Mesendoderm (in vitro differentiated cells): ENCODE measurements around the gene CCNI2.

Experiments used
- DNase-seq: peaks from one replicate; pipeline ENCODE4 v3.0.0; 2013
- H2AK5ac ChIP-seq: 2 replicates; pipeline ENCODE4 v1.6.1; 2013; ENCODE audit warnings: low read length, inconsistent platforms
- H2BK120ac ChIP-seq: 2 replicates; pipeline ENCODE4 v1.6.1; 2013; ENCODE audit warnings: low read depth, mild to moderate bottlenecking, low read length, moderate library complexity, mixed read lengths
- H2BK15ac ChIP-seq: replicated peaks from 2 replicates; pipeline ENCODE4 v1.6.1; 2013; ENCODE audit warnings: low read depth, mild to moderate bottlenecking, moderate library complexity
- H2BK5ac ChIP-seq: 2 replicates; pipeline ENCODE4 v1.6.1; 2013; ENCODE audit warnings: low read length, inconsistent platforms
- H3K18ac ChIP-seq: 2 replicates; pipeline ENCODE4 v1.6.1; 2013; ENCODE audit warnings: mild to moderate bottlenecking, low read length, mixed read lengths
- H3K23ac ChIP-seq: one replicate; pipeline ENCODE4 v1.6.1; 2013; ENCODE audit warnings: low read length
- H3K27ac ChIP-seq: 2 replicates; pipeline ENCODE4 v1.5.1; 2013; ENCODE audit warnings: low read depth, mild to moderate bottlenecking, inconsistent platforms, low read length, moderate library complexity
- H3K27me3 ChIP-seq: 2 replicates; pipeline ENCODE4 v1.6.1; 2013; ENCODE audit warnings: low read length, control low read depth, mild to moderate bottlenecking, inconsistent platforms; ENCODE audit not compliant: insufficient read depth, poor library complexity
- H3K36me3 ChIP-seq: 2 replicates; pipeline ENCODE4 v1.6.1; 2013; ENCODE audit warnings: low read length, inconsistent platforms; ENCODE audit not compliant: control insufficient read depth, insufficient read depth
- H3K4ac ChIP-seq: one replicate; pipeline ENCODE4 v1.6.1; 2013; ENCODE audit warnings: low read depth, mild to moderate bottlenecking, low read length, moderate library complexity
- H3K4me1 ChIP-seq: 2 replicates; pipeline ENCODE4 v1.6.1; 2013; ENCODE audit warnings: low read depth, low read length, inconsistent platforms; ENCODE audit not compliant: control insufficient read depth
- H3K4me2 ChIP-seq: 2 replicates; pipeline ENCODE4 v1.6.1; 2013; ENCODE audit warnings: low read length
- H3K4me3 ChIP-seq: 2 replicates; pipeline ENCODE4 v1.5.1; 2013; ENCODE audit warnings: mild to moderate bottlenecking, low read length
- H3K56ac ChIP-seq: one replicate; pipeline ENCODE4 v1.6.1; 2013; ENCODE audit warnings: low read length
- H3K79me1 ChIP-seq: 2 replicates; pipeline ENCODE4 v1.6.1; 2013; ENCODE audit warnings: low read length, inconsistent platforms
- H3K79me2 ChIP-seq: 2 replicates; pipeline ENCODE4 v1.6.1; 2013; ENCODE audit warnings: mild to moderate bottlenecking, low read length; ENCODE audit not compliant: control insufficient read depth, insufficient read depth
- H3K9ac ChIP-seq: 2 replicates; pipeline ENCODE4 v1.6.1; 2013; ENCODE audit warnings: low read length, inconsistent platforms
- H4K5ac ChIP-seq: one replicate; pipeline ENCODE4 v1.6.1; 2013; ENCODE audit warnings: low read length
- H4K8ac ChIP-seq: one replicate; pipeline ENCODE4 v1.6.1; 2013; ENCODE audit warnings: low read depth, mild to moderate bottlenecking, control low read depth, low read length, moderate library complexity
- WGBS: extraction: QIAGEN DNeasy Blood & Tissue Kit; methylation state at CpG from one replicate; pipeline ENCODE4 v1.1.7; 2013; ENCODE audit warnings: low lambda C conversion rate, missing lambda C conversion rate; ENCODE audit not compliant: insufficient coverage; ENCODE audit errors: extremely low coverage; 5-methylcytosine and 5-hydroxymethylcytosine counted together

Gene CCNI2

GRCh38 chr5:132761321-132762240 is 14.4 kb downstream of the CCNI2 start:
- Histone ChIP-seq H3K9ac (no peak overlapping the region), H3K18ac (no peak overlapping the region), H2BK15ac (no peak overlapping the region), H3K27me3 (no peaks in the 10 kb centered on the region), H3K4me2 (no peak overlapping the region), H3K4me1 (no peaks in the 10 kb centered on the region), H2BK120ac (no peak overlapping the region), H3K56ac (no peak overlapping the region), H2BK5ac (no peak overlapping the region), H3K4me3 (no peak overlapping the region), H3K27ac (no peak overlapping the region), H4K5ac (no peak overlapping the region), H3K4ac (no peak overlapping the region), H3K79me1 (no peaks in the 10 kb centered on the region), H3K36me3 (no peaks in the 10 kb centered on the region), H4K8ac (no peak overlapping the region), H3K79me2 (no peaks in the 10 kb centered on the region), H3K23ac (no peak overlapping the region), H2AK5ac (no peak overlapping the region)
- no CpG with 5 or more reads among the region's 22 CpGs for WGBS
- DNase-seq, result no peak

- no peak overlapping the region for H3K18ac ChIP-seq
- no peak overlapping the region for H2AK5ac ChIP-seq
- H2BK5ac ChIP-seq, result no peak overlapping the region
- H3K56ac ChIP-seq, result no peak overlapping the region
- no peaks in the 10 kb centered on the region for H3K79me2 ChIP-seq
- H3K4ac ChIP-seq, result no peak overlapping the region
- H3K4me3 ChIP-seq, result no peak overlapping the region
- no peaks in the 10 kb centered on the region for H3K79me1 ChIP-seq
- H3K36me3 ChIP-seq, result no peaks in the 10 kb centered on the region
- no peak overlapping the region for H3K27ac ChIP-seq
- H4K5ac ChIP-seq, result no peak overlapping the region
- H2BK120ac ChIP-seq, result no peak overlapping the region
- H3K23ac ChIP-seq, result no peak overlapping the region
- H3K4me2 ChIP-seq, result no peak overlapping the region
- WGBS, result no CpG with 5 or more reads among the region's 11 CpGs
- no peak overlapping the region for H2BK15ac ChIP-seq
- no peak overlapping the region for H3K9ac ChIP-seq
- no peaks in the 10 kb centered on the region for H3K27me3 ChIP-seq
- no peak overlapping the region for H4K8ac ChIP-seq
- no peak for DNase-seq
- H3K4me1 ChIP-seq, result no peaks in the 10 kb centered on the region
Observed at GRCh38 chr5:132762246-132763000, 15.2 kb downstream of the CCNI2 start.

GRCh38 chr5:132763181-132764036 is 16.2 kb downstream of the CCNI2 start:
- no peak overlapping the region for H3K4ac ChIP-seq
- H3K4me1 ChIP-seq, result no peaks in the 10 kb centered on the region
- no peak overlapping the region for H3K9ac ChIP-seq
- no peaks in the 10 kb centered on the region for H3K27me3 ChIP-seq
- H4K5ac ChIP-seq, result no peak overlapping the region
- H3K18ac ChIP-seq, result no peak overlapping the region
- no peaks in the 10 kb centered on the region for H3K79me1 ChIP-seq
- no peak for DNase-seq
- H2BK5ac ChIP-seq, result no peak overlapping the region
- no peak overlapping the region for H4K8ac ChIP-seq
- no CpG with 5 or more reads among the region's 17 CpGs for WGBS
- H3K27ac ChIP-seq, result no peak overlapping the region
- no peak overlapping the region for H3K4me3 ChIP-seq
- H2BK120ac ChIP-seq, result no peak overlapping the region
- no peak overlapping the region for H2BK15ac ChIP-seq
- H3K79me2 ChIP-seq, result no peaks in the 10 kb centered on the region
- H3K4me2 ChIP-seq, result no peak overlapping the region
- no peak overlapping the region for H3K23ac ChIP-seq
- H3K56ac ChIP-seq, result no peak overlapping the region
- H2AK5ac ChIP-seq, result no peak overlapping the region
- no peaks in the 10 kb centered on the region for H3K36me3 ChIP-seq

GRCh38 chr5:132764051-132764450 is 16.8 kb downstream of the CCNI2 start:
- Histone ChIP-seq H2AK5ac (no peak overlapping the region), H2BK5ac (no peak overlapping the region), H3K27me3 (no peaks in the 10 kb centered on the region), H2BK15ac (no peak overlapping the region), H4K5ac (no peak overlapping the region), H3K56ac (no peak overlapping the region), H3K9ac (no peak overlapping the region), H3K27ac (no peak overlapping the region), H4K8ac (no peak overlapping the region), H3K23ac (no peak overlapping the region), H3K18ac (no peak overlapping the region), H3K36me3 (no peaks in the 10 kb centered on the region), H3K79me1 (no peaks in the 10 kb centered on the region), H3K4me2 (no peak overlapping the region), H3K4me1 (no peaks in the 10 kb centered on the region), H3K79me2 (no peaks in the 10 kb centered on the region), H2BK120ac (no peak overlapping the region), H3K4ac (no peak overlapping the region), H3K4me3 (no peak overlapping the region)
- DNase-seq, result no peak
- WGBS, result no CpG with 5 or more reads among the region's 10 CpGs

DNA sequence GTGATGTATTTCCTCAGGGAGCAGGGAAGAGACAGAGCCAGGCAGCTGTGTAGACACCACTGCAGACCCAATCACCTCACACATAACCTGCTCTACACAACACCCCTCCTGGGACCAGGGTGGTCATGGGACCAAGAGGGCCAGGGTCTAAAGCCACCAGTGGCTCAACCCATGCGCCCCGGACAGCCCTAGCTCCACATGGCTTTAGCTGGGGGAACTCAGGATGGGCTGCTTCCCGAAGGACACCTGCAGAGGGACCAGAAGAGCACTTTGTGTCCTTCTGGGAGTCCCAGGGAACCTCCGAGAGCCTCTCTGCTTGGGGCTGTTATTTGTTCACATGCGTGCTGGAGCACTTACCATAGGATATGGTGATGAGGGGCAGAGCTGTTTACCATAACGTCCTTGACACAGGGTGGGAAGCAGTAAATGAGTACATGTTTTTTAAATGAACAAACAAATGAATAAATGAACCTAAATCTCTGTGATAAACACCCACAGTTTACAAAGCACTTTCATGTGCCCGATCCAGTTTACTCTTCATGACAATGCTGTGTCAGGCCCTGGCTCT is 17.5 kb downstream of the CCNI2 start:
- no peak overlapping the region for H3K27ac ChIP-seq
- no peak overlapping the region for H2BK15ac ChIP-seq
- H4K5ac ChIP-seq, result no peak overlapping the region
- no peaks in the 10 kb centered on the region for H3K79me1 ChIP-seq
- no peak overlapping the region for H2BK5ac ChIP-seq
- no peak overlapping the region for H3K18ac ChIP-seq
- H3K4me3 ChIP-seq, result no peak overlapping the region
- no peaks in the 10 kb centered on the region for H3K79me2 ChIP-seq
- no peak overlapping the region for H2AK5ac ChIP-seq
- DNase-seq, result no peak
- no peak overlapping the region for H3K23ac ChIP-seq
- WGBS, result no CpG with 5 or more reads among the region's 7 CpGs
- no peak overlapping the region for H3K56ac ChIP-seq
- no peak overlapping the region for H2BK120ac ChIP-seq
- H3K4me1 ChIP-seq, result no peaks in the 10 kb centered on the region
- no peak overlapping the region for H3K9ac ChIP-seq
- no peaks in the 10 kb centered on the region for H3K27me3 ChIP-seq
- H4K8ac ChIP-seq, result no peak overlapping the region
- no peaks in the 10 kb centered on the region for H3K36me3 ChIP-seq
- no peak overlapping the region for H3K4me2 ChIP-seq
- H3K4ac ChIP-seq, result no peak overlapping the region
